ENCODE results near the gene KIR2DL1.
"Not testable (repeated sequence)": the region's sequence is repeated elsewhere in the genome, so short reads cannot be mapped to it uniquely, and the experiment has no call there.

- TF ChIP-seq RFX5 (IDR thresholded peaks at IDR 0.05; ENCODE audit: low read depth, low read length); BHLHE40 (IDR thresholded peaks at IDR 0.05; ENCODE audit: low read length); PCBP1 (IDR thresholded peaks at IDR 0.05; ENCODE audit: low read depth, low read length, poor library complexity, severe bottlenecking); KLF16 (IDR thresholded peaks at IDR 0.05); JUND (IDR thresholded peaks at IDR 0.05; ENCODE audit: borderline replicate concordance, low read depth, low read length); JUND (tag; IDR thresholded peaks at IDR 0.05; ENCODE audit: borderline replicate concordance, low read depth, low read length): not testable (repeated sequence)
Observed at GRCh38 chr19:54825326-54825725, 55.7 kb downstream of the KIR2DL1 start.

Data from K562 (cell line).